ENCODE measurements around the gene SCARB1.

SCARB1 gene

DNA sequence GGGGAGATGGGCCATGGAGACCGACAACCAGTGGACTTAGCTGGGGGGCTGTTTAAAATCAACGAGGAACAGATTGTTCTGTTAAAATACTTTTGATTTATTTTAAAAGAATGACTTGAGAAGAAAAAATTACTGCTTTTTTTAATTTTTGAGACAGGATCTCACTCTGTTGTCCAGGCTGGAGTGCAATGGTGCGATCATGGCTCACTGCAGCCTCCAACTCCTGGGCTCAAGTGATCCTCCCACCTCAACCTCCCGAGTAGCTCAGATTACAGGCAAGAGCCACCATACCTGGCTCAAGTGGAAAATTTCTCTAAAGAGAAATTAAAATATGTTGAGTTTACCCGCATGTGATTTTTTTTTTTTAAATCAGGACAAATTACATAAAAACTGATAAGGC lies 80.6 kb downstream of the SCARB1 start:
- no peak for DNase-seq
- in situ Hi-C loops (cut with MboI; ENCODE audit: low pct_unique_long_range_greater_than_20kb, low sequenced_read_pairs): no loop called here

DNA sequence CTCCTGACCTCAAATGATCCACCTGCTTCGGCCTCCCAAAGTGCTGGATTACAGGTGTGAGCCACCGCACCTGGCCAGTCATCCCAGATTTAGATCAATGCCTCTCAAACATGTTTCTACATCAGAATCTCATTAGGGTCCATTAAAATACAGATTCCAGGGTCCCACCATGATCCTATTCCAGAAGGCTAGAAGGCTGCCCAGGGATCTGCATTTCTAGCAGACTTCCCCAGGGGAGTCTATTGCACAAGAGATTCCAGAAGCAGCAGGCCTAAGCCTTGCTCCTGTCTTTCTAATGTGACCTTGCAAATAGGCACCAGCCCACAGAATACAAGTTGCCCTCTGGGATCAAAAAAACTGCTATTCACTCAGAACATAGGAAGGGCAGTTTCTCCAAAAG lies 81.5 kb downstream of the SCARB1 start:
- DNase-seq: no peak
- in situ Hi-C loops (cut with MboI; ENCODE audit: low pct_unique_long_range_greater_than_20kb, low sequenced_read_pairs): no loop called here

DNA sequence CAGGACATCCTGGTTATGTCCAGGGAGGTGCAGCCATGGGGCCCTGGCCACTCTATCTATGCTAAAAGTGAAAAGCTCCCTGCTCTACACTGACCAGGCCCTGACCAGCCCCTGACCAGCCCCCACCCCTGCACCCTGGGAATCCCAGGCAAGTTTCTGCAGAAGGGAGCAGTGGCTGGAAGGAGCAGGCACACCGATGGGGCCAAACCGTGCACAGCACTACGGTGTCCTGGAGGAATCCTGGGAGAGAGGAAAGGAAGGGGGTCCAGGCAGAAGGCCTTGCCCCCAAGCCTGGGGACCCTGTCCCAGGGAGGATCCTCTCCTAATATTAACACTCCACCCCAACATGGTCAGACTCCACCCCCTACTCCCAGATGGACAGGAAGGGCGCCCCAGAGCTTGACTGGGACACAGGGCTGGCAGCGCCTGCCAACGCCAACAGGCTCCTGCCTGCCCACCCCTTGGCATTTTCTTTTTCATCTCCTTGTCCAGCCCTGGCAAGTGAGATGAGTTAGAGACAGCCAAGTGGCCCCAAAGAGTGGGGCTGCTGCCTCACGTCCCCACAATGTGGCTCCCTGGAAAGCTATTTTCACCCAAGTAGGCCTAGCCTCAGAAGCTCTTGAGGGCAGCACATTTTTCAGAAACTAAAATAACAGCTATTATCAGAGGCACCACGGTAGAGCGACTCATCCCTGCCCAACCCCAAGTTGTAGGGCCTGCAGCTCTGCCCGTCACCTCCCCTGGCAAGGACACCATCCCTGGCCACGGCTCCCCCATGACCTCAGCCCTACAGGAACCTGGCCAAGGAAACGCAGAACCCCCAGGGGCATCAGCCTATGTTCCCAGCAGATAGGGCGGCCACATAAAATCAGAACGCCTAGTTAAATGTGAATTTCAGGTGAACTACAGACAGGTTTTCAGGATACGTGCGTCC lies 82.6 kb downstream of the SCARB1 start:
- no peak for DNase-seq
- in situ Hi-C loops (cut with MboI; ENCODE audit: low pct_unique_long_range_greater_than_20kb, low sequenced_read_pairs): no loop called here

DNA sequence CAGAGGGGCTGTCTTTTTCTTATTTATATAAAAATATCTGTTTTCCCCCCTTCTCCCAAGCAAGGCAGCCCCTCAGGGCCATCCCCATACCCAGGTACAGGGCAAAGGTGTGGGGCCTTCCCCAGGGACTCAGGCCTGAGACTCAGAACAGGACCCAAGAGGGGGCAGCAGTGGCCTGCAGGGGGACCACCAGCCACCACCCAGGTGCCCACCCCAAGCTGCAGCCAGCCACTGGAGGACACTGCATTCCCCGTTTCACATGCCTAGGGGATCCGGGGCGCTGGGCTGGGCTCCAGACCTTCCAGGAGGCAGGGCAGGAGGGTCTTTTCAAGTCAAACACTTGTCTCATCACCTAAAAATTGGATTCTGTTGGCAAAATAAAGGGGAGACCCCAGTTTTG lies 83.3 kb downstream of the SCARB1 start:
- in situ Hi-C loops (cut with MboI; ENCODE audit: low pct_unique_long_range_greater_than_20kb, low sequenced_read_pairs): no loop called here
- no peak for DNase-seq

DNA sequence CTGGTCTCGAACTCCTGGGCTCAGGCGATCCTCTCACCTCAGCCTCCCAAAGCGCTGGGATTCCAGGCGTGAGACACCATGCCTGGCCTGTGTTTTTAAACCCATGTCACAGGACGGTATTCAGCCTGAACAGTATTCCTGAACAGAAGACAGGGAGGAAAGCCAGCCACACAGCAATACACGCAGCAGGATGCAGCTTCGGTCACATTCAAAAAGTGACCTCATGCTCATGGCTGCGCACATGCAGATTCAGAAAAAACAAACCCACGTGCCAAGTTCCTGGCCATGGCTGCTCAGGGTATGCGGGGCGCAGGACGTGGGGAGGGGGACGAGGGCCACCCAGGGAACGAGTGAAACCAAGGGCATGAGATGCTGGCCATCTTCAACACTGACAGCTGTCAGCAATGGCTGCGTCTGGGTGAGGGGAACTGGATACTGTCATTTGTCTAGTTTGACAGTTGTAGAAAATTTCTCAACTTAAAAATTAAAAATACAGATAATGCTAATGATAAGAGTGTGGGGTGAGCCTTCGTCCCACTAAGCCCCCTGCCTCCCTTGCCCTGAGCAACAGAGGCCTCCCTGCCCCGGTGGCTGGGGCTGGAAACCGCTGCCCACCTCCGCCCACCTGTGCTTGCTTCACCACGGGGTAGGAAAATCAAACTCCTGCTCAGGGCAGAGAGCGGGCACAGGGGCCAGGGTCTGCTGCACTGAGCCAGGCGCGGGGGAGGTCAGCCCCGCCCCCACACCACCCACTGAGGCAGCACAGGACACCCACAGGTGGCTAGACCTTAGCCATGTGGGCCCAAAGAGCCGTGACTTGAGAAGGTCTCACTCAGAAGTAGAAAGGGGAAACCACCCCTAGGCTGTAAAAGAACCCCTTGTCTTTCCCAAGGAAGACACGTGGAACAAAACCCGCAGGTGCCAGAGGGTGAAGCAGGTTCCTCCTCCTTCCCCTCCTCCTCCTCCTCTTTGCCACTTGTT lies 84.2 kb downstream of the SCARB1 start:
- DNase-seq: no peak
- in situ Hi-C loops (cut with MboI; ENCODE audit: low pct_unique_long_range_greater_than_20kb, low sequenced_read_pairs): no loop called here

DNA sequence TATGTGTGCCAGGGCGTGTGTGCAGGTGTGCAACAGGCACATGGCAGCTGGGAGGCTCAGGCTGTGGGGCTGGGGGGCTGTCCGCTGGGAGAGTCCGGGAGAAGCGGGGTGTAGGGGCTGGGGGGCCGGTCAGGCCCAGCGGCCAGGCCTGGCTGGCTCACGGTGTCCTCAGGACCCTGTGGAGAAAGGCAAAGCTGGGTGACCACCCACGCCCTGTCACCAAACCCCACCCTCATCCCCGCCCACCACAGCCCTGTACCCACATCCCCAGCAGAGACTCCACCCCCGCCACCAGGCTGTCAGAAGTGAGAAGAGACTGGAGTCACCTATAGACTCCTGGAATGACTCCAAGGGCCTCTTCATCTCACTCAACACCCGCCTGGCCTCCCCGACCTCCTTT lies 85.3 kb downstream of the SCARB1 start:
- DNase-seq: no peak
- in situ Hi-C loops (cut with MboI; ENCODE audit: low pct_unique_long_range_greater_than_20kb, low sequenced_read_pairs): no loop called here

DNA sequence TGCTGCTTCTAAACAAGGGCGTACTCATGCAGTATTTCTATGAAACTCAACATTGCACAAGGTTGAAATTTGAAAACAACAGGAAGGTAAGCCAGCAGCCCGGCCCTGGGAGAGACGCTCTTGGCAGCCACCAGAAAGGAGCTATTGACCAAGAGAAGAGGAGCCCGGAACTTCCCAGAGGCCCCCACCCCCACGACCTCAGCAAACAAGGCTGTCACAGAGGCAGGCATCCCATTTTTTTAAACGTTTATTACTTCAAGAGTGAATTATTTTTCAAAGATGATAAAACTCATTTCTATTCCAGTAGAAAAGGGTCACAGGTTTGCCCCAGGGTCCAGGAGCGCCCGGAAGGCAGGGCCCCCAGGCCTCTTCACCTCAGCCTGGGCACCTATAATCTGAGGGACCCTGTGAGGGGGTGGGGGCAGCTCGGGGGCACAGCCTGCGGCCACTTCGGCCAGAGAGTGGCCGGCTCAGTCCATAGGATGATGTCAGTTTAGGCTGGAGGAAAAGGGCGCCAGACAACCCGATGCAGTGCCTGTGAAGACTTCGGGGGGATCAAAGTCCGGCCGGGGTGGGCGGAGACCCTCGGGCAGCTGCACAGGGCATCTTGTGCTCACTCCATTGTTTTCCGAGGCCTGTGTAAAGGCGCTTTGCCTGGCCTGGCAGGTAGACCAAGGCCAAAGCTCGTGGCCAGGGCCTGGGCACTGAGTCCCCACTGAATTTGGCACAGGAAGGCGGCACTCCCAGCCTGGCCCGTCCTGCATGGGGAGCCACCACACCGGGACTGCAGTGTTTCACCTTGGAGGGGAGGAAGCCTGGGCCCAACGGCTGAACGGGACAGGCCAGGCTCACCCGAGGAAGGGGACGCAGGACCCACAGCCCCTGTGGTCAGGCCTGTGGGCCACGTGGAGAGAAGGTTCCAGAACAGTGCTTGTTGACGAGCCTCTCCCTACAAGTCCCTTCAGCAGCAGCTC lies 86.0 kb downstream of the SCARB1 start:
- no peak for DNase-seq

DNA sequence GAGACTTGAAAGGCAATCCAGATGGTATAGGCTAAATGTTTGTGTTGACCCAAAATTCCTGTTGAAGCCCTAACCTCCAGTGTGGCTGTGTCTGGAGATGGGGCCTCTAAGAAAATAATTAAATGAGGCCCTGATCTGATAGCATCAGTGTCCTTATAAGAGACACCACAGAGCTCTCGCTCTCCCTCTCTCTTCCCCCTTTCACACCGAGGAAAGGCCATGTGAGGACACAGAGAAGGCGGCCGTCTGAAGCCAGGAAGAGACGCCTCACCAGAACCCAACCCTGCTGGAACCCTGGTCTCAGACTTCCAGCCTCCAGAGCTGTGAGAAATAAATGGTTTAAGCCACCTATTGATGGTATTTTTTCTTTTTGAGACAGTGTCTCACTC lies 87.5 kb downstream of the SCARB1 start:
- DNase-seq: peak; percentile 25
- in situ Hi-C loops (cut with MboI; ENCODE audit: low pct_unique_long_range_greater_than_20kb, low sequenced_read_pairs): no loop called here

More for the DNA sequence above, 86.0 kb downstream of the SCARB1 start:
- in situ Hi-C loops (cut with MboI; ENCODE audit: low pct_unique_long_range_greater_than_20kb, low sequenced_read_pairs): no loop called here

DNA sequence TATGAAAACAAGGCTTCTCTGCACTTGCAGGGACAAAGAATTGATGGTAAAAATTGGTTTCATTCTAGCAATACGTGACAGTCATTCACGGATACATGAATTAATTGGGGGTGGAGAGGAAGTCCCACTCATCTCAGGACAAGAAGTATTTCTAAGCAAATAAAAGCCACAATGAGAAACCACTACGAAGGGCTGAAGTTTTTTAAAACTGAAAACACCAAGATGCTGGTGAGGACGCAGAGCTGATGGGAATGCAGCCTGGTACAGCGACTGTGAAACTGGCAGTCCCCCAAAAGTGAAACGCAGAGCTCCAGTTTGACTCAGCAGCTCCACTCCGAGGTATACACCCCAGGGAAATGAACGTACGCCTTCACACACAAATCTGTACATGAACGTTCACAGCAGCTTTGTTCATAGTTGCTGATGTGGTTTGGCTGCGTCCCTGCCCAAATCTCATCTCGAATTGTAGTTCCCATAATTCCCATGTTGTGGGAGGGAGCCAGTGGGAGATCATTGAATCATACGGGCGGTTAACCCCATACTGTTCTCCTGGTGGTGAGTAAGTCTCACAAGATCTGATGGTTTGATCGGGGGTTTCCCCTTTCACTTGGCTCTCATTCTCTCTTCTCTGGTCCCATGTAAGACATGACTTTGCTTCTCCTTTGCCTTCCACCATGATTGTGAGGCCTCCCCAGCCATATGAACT lies 89.0 kb downstream of the SCARB1 start:
- in situ Hi-C loops (cut with MboI; ENCODE audit: low pct_unique_long_range_greater_than_20kb, low sequenced_read_pairs): no loop called here
- peak; percentile 69 for DNase-seq

DNA sequence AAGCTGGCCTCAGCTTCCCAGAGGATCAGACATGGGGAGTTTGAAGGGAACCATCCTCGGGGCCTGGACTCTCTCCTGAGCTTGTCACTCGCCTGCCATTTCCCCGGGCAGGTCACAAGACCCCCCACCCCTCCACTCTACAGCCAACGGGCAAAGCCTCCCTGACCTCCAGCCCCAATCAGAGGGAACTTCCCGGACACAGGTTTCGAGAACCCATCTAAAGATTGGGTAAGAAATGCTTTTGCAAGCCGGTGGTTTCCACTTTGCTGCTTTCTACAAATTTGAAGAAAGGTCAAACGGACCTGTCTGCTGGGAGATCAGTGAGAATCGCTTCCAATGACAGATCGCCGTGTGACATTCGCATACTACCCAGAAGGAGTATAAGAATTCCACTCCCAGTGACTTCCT lies 89.6 kb downstream of the SCARB1 start:
- DNase-seq: no peak
- in situ Hi-C loops (cut with MboI; ENCODE audit: low pct_unique_long_range_greater_than_20kb, low sequenced_read_pairs): no loop called here

DNA sequence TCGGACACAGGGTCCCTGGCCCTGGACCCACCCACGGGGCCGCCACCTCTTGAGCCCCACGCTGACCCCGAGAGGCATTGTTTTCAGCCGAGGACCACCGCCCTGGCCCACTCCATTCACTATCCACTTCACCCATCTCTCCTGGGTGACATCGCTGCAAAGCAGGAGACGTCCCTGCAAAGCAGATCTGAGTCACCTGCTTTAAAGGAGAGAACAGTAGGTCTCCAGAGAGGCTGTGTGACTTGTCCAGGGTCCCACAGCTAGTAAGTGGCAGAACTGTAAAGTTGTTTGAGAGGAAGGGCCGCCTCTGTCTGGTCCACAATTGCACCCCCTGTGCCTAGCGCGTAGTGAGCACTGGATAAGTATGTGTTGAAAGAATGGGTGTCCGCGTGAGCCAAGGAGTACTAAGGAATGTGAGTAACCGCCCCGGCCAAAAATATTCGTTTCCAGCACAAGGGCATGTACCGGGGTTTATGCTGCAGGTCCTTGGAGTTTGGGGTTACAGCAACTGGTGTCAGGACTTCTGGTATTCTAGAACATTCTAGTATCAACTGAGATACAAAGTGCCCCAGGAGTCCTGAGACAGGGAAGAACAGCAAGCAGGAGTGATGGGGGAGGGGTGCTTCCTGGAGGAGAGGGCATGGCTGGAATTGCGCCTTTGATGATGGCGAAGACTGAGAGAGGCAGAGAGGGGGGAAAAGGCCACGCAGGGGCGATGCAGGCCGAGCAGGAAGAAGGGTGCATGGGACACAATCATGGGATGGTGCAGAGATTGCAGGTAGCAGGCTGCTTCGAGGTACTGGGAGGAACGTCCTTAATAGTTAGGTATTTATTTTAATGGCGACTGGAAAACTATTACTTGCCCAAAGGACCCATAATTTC lies 91.1 kb downstream of the SCARB1 start:
- DNase-seq: no peak
- in situ Hi-C loops (cut with MboI; ENCODE audit: low pct_unique_long_range_greater_than_20kb, low sequenced_read_pairs): no loop called here

DNA sequence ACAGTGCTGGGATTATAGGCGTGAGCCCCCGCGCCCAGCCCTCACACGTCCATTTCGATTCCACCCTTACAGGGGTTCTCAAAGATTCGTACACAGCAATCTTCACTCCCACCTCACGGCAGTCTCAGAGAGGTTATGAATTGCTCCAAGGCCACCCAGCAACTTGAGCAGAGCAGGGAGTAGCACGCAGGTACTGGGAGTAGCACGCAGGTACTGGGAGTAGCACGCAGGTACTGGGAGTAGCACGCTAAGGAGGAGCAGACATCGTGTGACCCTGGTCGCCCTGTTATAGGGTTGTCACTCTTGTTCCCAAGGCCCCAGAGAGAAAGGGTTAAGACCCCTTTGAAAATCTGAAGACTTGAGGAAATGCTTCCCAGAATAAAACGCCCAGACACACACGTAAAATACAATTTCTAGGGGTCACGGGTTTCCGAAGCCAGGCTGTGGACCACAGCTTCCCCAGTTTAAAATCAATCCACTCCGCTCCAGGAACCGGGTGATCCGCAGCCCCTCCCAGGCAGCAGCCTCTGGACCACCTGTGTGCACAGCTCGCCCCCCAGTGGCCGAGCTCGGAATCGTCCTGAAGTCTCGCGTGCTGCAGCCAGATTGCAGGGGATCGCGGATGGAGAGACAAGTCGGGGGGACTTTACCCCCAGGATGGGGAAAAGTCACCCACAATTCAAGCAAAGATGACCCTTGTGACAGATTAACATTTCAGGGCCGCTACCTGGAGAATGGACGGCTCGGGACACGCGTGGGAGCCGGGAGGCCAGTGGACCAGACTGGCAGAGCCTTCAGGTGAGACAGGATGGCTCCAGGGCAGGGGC lies 92.0 kb downstream of the SCARB1 start:
- in situ Hi-C loops (cut with MboI; ENCODE audit: low pct_unique_long_range_greater_than_20kb, low sequenced_read_pairs): no loop called here
- DNase-seq: peak; percentile 82

DNA sequence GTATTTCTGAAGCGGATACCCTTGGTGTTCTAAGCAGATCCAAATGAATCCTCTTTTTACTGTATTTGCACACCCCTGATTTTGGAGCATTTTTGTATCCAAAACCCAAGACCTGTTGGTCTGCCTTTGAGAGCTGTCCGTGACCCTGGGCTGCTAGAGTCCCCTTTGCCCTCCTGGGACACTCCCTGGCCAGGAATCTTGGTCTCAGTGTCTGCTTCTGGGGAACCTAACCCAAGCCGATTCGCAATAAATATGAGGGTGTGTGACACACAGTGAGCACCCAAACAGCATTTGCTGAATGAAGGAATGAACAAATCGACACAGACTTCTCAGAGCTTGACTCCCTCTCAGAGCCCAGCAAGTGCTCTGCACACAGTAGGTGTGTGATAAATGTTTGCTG lies 92.9 kb downstream of the SCARB1 start:
- in situ Hi-C loops (cut with MboI; ENCODE audit: low pct_unique_long_range_greater_than_20kb, low sequenced_read_pairs): no loop called here
- no peak for DNase-seq

DNA sequence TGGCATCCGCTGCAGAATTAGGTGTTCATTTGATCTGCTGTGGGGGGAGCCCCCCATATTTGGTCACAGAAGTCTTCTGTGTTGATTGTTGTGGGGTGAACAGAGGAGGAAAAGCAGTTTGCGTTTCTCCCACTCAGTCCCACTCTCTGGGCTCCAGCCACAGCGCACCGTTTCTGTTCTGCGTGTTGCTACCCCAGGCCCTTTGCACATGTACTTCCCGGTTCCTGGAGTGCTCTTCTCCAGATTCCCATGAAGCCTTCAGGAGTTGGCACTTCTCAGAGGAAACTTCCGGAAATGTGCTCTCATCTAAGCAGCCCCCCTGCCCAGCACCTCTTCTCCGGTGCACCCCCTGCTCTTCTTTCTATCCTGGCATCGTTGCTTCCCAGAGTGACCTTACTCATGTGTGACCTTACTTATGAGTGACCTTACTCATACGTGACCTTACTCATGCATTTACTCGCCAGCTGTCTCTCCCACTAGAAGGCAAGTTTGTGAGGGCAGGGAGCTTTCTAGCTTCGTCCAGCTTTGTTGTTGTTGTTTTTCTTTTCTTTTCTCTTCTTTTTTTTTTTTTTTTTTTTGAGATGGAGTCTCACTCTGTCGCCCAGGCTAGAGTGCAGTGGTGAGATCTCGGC lies 93.7 kb downstream of the SCARB1 start:
- no peak for DNase-seq
- in situ Hi-C loops (cut with MboI; ENCODE audit: low pct_unique_long_range_greater_than_20kb, low sequenced_read_pairs): loop anchor here (10.0 kb wide), 1 partner anchor 745 kb away; no protein-coding TSS in a partner anchor

DNA sequence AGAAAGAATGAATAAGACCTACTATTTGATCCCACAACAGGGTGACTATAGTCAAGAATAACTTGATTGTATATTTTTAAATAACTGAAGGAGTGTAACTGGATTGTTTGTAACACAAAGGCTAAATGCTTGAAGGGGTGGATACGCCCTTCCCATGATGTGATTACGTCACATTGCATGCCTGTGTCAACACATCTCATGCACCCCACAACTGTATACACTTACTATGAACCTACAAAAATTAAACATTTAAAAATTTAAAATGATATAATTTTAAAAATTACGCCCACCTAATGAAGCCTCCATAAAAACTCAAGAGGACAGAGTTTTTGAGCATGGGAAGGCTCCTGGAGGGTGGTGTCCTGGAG lies 94.5 kb downstream of the SCARB1 start:
- in situ Hi-C loops (cut with MboI; ENCODE audit: low pct_unique_long_range_greater_than_20kb, low sequenced_read_pairs): loop anchor here (10.0 kb wide), 1 partner anchor 744 kb away; no protein-coding TSS in a partner anchor
- DNase-seq: no peak
